OCI-LY7 (cell line): ENCODE results near the gene C3orf33. TPM values are rescaled to one million over a fixed set of nuclear protein-coding genes. Genes with fewer than 3 reads are reported as not detected.

Experiments
- BruUV-seq: library from RNA; stranded (reverse); fragments of 400-500 nt; replicated peaks from 2 replicates; lab custom pipeline; 2021; lab: Mats Ljungman, UMichigan
- CTCF ChIA-PET: fragments of 300-600 bp; sonication (Branson Sonifier 250); formaldehyde crosslinking; loops from one replicate; lab custom pipeline; 2022; ENCODE audit warnings: antibody characterized with exemption; ENCODE audit not compliant: unreplicated experiment; lab: Charles Lee
- POLR2A ChIA-PET: fragments of 300-600 bp; sonication (Branson Sonifier 250); formaldehyde crosslinking; loops from one replicate; lab custom pipeline; 2022; ENCODE audit warnings: antibody characterized with exemption; lab: Charles Lee
- DNase-seq: peaks from one replicate; pipeline ENCODE4 v3.0.0-alpha.2; 2015; ENCODE audit warnings: low spot score
- H2AFZ ChIP-seq: fragments of 200-600 bp; sonication (generic), shearing (Covaris generic); 2 replicates; pipeline ENCODE4 v1.6.1; 2014; ENCODE audit warnings: mild to moderate bottlenecking, antibody characterized with exemption, low read length, moderate library complexity
- H3K27ac ChIP-seq: fragments of 200-600 bp; sonication (generic); 2 replicates; pipeline ENCODE4 v1.5.1; 2014; ENCODE audit warnings: mixed run types, low read depth, mild to moderate bottlenecking, moderate library complexity, low read length, inconsistent platforms; ENCODE audit not compliant: poor library complexity, severe bottlenecking
- H3K36me3 ChIP-seq: fragments of 200-600 bp; sonication (generic); 2 replicates; pipeline ENCODE4 v1.6.1; 2014; ENCODE audit warnings: mild to moderate bottlenecking, antibody characterized with exemption, low read length, moderate library complexity, mixed read lengths; ENCODE audit not compliant: insufficient read depth
- H3K4me1 ChIP-seq: fragments of 200-600 bp; sonication (generic); 2 replicates; pipeline ENCODE4 v1.5.1; 2014; ENCODE audit warnings: mild to moderate bottlenecking, low read length; ENCODE audit not compliant: insufficient read depth, poor library complexity, severe bottlenecking
- H3K4me2 ChIP-seq: fragments of 200-600 bp; sonication (generic); 2 replicates; pipeline ENCODE4 v1.6.1; 2014; ENCODE audit warnings: mild to moderate bottlenecking, low read length
- H3K4me3 ChIP-seq: fragments of 200-600 bp; sonication (generic); 2 replicates; pipeline ENCODE4 v1.5.1; 2014; ENCODE audit warnings: mild to moderate bottlenecking, low read depth, low read length; ENCODE audit not compliant: poor library complexity, severe bottlenecking
- H3K79me2 ChIP-seq: fragments of 200-600 bp; sonication (generic); 2 replicates; pipeline ENCODE4 v1.6.1; 2016; ENCODE audit warnings: low read depth, mild to moderate bottlenecking, low read length, moderate library complexity, mixed read lengths; ENCODE audit not compliant: insufficient read depth
- H3K9me2 ChIP-seq: fragments of 200-600 bp; sonication (generic); 2 replicates; pipeline ENCODE4 v1.6.1; 2016; ENCODE audit warnings: mild to moderate bottlenecking, low read length, mixed read lengths; ENCODE audit not compliant: insufficient read depth
- H3K9me3 ChIP-seq: fragments of 200-600 bp; sonication (generic); 2 replicates; pipeline ENCODE4 v1.6.1; 2014; ENCODE audit warnings: mild to moderate bottlenecking, mixed run types, low read length, mixed read lengths
- H4K20me1 ChIP-seq: fragments of 200-600 bp; sonication (generic); 2 replicates; pipeline ENCODE4 v1.6.1; 2014; ENCODE audit warnings: mild to moderate bottlenecking, antibody characterized with exemption, low read length, moderate library complexity, mixed read lengths; ENCODE audit not compliant: insufficient read depth
- EZH2phosphoT487 ChIP-seq: fragments of 200-600 bp; sonication (generic); IDR thresholded peaks from 2 replicates; pipeline ENCODE4 v1.6.1; 2018; ENCODE audit warnings: low read depth, borderline replicate concordance, mild to moderate bottlenecking, mixed run types, antibody characterized with exemption, low read length, moderate library complexity, mixed read lengths
- intact Hi-C: fragments of 100-400 bp; cut with micrococcal nuclease; formaldehyde crosslinking; loops from one replicate; pipeline ENCODE4 v1.10.0; 2022; ENCODE audit not compliant: unreplicated experiment
- total RNA-seq, 2 experiments: library from RNA; depleted of rRNA in 1 of 2; stranded (reverse); fragments of >200 nt in 1 of 2; shearing (Covaris generic) in 1 of 2; gene quantifications; 2 replicates each; pipeline ENCODE4 v1.2.3, GENCODE V29; 2014 to 2022
- TF ChIP-seq, protein P1 (sequence below): fragments of 200-600 bp; sonication (generic); conservative IDR thresholded peaks from 2 replicates; pipeline ENCODE4 v1.5.1; 2014; ENCODE audit warnings: mild to moderate bottlenecking, antibody characterized with exemption, low read length, moderate library complexity, mixed read lengths

The C3orf33 gene
- total RNA-seq, 2 experiments from 2014 or later = 0.38 to 0.40 TPM

- H3K9me2 ChIP-seq = no peaks in the 10 kb centered on the region
- no peaks in the 10 kb centered on the region for H3K4me1 ChIP-seq
- H3K27ac ChIP-seq = no peak overlapping the region
- H3K9me3 ChIP-seq = no peaks in the 10 kb centered on the region
- ChIA-PET POLR2A (no interaction called here), CTCF (no interaction called here)
- no peak overlapping the region for H2AFZ ChIP-seq
- no peaks in the 10 kb centered on the region for H3K79me2 ChIP-seq
- no peak overlapping the region for H3K4me3 ChIP-seq
- BruUV-seq = no TSS peak
- H3K36me3 ChIP-seq = no peaks in the 10 kb centered on the region
- intact Hi-C loops = loop anchor here (5.0 kb wide), 1 partner anchor 119 kb away; the partner anchor contains the start of gene GMPS
- peak; percentile 51 for DNase-seq
- no peaks in the 10 kb centered on the region for H4K20me1 ChIP-seq
- no peak overlapping the region for H3K4me2 ChIP-seq
- TF ChIP-seq, protein P1, sequence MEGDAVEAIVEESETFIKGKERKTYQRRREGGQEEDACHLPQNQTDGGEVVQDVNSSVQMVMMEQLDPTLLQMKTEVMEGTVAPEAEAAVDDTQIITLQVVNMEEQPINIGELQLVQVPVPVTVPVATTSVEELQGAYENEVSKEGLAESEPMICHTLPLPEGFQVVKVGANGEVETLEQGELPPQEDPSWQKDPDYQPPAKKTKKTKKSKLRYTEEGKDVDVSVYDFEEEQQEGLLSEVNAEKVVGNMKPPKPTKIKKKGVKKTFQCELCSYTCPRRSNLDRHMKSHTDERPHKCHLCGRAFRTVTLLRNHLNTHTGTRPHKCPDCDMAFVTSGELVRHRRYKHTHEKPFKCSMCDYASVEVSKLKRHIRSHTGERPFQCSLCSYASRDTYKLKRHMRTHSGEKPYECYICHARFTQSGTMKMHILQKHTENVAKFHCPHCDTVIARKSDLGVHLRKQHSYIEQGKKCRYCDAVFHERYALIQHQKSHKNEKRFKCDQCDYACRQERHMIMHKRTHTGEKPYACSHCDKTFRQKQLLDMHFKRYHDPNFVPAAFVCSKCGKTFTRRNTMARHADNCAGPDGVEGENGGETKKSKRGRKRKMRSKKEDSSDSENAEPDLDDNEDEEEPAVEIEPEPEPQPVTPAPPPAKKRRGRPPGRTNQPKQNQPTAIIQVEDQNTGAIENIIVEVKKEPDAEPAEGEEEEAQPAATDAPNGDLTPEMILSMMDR = peak; percentile 84
- no peak for TF ChIP-seq EZH2phosphoT487
Measured at GRCh38 chr3:155753038-155753639, 52.9 kb downstream of the C3orf33 start.

- Histone ChIP-seq H4K20me1 (no peaks in the 10 kb centered on the region), H2AFZ (no peak overlapping the region), H3K79me2 (no peaks in the 10 kb centered on the region), H3K27ac (no peak overlapping the region), H3K4me3 (no peak overlapping the region), H3K9me2 (no peaks in the 10 kb centered on the region), H3K9me3 (no peaks in the 10 kb centered on the region), H3K36me3 (no peaks in the 10 kb centered on the region), H3K4me1 (peaks cover 9% of the 10 kb centered on the region), H3K4me2 (no peak overlapping the region)
- DNase-seq = no peak
- TF ChIP-seq EZH2phosphoT487 = no peak
- TF ChIP-seq, protein P1 = no peak
- intact Hi-C loops = no loop called here
- no TSS peak for BruUV-seq
- ChIA-PET CTCF (no interaction called here), POLR2A (no interaction called here)
Measured at GRCh38 chr3:155748611-155749365, 57.3 kb downstream of the C3orf33 start.

GRCh38 chr3:155747946-155748290 is 58.2 kb downstream of the C3orf33 start:
- POLR2A ChIA-PET = no interaction called here
- H3K4me3 ChIP-seq = no peak overlapping the region
- no peaks in the 10 kb centered on the region for H3K79me2 ChIP-seq
- no peak for DNase-seq
- H3K4me1 ChIP-seq = peaks cover 9% of the 10 kb centered on the region
- intact Hi-C loops = no loop called here
- no peak overlapping the region for H2AFZ ChIP-seq
- TF ChIP-seq, protein P1 = no peak
- no peak for TF ChIP-seq EZH2phosphoT487
- H3K36me3 ChIP-seq = no peaks in the 10 kb centered on the region
- H4K20me1 ChIP-seq = no peaks in the 10 kb centered on the region
- H3K27ac ChIP-seq = no peak overlapping the region
- no peaks in the 10 kb centered on the region for H3K9me3 ChIP-seq
- no TSS peak for BruUV-seq
- H3K9me2 ChIP-seq = no peaks in the 10 kb centered on the region
- no peak overlapping the region for H3K4me2 ChIP-seq
- CTCF ChIA-PET = no interaction called here
